ENCODE results near the gene RPL11.

GRCh38 chr1:23679815-23680214, 11.8 kb upstream of the RPL11 start:
- TF ChIP-seq CTCF (conservative IDR thresholded peaks at IDR 0.05 in 1 of 2, IDR thresholded peaks at IDR 0.05 in 1 of 2; ENCODE audit: extremely low read depth in 1 of 2, insufficient read depth in 1 of 2, low read depth in 1 of 2, low read length in 2 of 2) (no peak), EZH2 (IDR thresholded peaks at IDR 0.05; ENCODE audit: borderline replicate concordance, low read length) (no peak)
